HepG2 (cell line): ENCODE measurements around the gene ADGRG1. TPM values are rescaled to one million over a fixed set of nuclear protein-coding genes. Genes with fewer than 3 reads are reported as not detected.

Experiments used
- CEBPB ChIP-seq: IDR thresholded peaks from 2 replicates; pipeline ENCODE4 v1.6.1; 2011; ENCODE audit warnings: low read depth, low read length, improper control_type of control experiment, borderline replicate concordance
- HHEX ChIP-seq: IDR thresholded peaks from 2 replicates; pipeline ENCODE4 v1.6.1; 2016; ENCODE audit warnings: control low read depth
- HINFP ChIP-seq: sonication (generic); formaldehyde crosslinking; IDR thresholded peaks from 2 replicates; pipeline ENCODE4 v1.4.0; 2020; ENCODE audit warnings: low read depth, mild to moderate bottlenecking, missing genetic modification reagents
- HNF4G ChIP-seq, 2 experiments: sonication (generic) in 1 of 2; formaldehyde crosslinking in 1 of 2; IDR thresholded peaks; 2 replicates each; pipeline versions ENCODE4 v1.4.0 to v1.6.1; 2011 to 2020; ENCODE audit warnings: borderline replicate concordance in 2 of 2, low read depth in 2 of 2, mild to moderate bottlenecking in 2 of 2, low read length in 1 of 2, missing genetic modification reagents in 1 of 2, moderate library complexity in 1 of 2
- KDM4B ChIP-seq: sonication (generic); formaldehyde crosslinking; IDR thresholded peaks from 2 replicates; pipeline ENCODE4 v1.4.0; 2020; ENCODE audit warnings: missing genetic modification reagents
- MBNL3 ChIP-seq: fragments of 250-450 bp; sonication (Bioruptor Pico); conservative IDR thresholded peaks from 2 replicates; pipeline ENCODE4 v1.8.0; 2022; ENCODE audit warnings: mild to moderate bottlenecking, inconsistent platforms
- NR2C2 ChIP-seq: sonication (generic); formaldehyde crosslinking; IDR thresholded peaks from 2 replicates; pipeline ENCODE4 v1.4.0; 2020; ENCODE audit warnings: missing genetic modification reagents, mild to moderate bottlenecking, moderate library complexity, borderline replicate concordance
- NRL ChIP-seq: sonication (generic); formaldehyde crosslinking; IDR thresholded peaks from 2 replicates; pipeline ENCODE4 v1.5.0; 2020; ENCODE audit warnings: missing genetic modification reagents, mild to moderate bottlenecking, moderate library complexity, borderline replicate concordance
- PHF8 ChIP-seq: sonication (generic); formaldehyde crosslinking; IDR thresholded peaks from 2 replicates; pipeline ENCODE4 v1.5.0; 2020; ENCODE audit warnings: missing genetic modification reagents
- SAP130 ChIP-seq: IDR thresholded peaks from 2 replicates; pipeline ENCODE4 v1.6.1; 2016; ENCODE audit warnings: low read depth
- SRY ChIP-seq: sonication (generic); formaldehyde crosslinking; IDR thresholded peaks from 2 replicates; pipeline ENCODE4 v1.8.0; 2022; ENCODE audit warnings: mild to moderate bottlenecking, missing genetic modification reagents
- TFDP1 ChIP-seq: IDR thresholded peaks from 2 replicates; pipeline ENCODE4 v1.6.1; 2016; ENCODE audit warnings: missing compliant biosample characterization, missing genetic modification reagents, borderline replicate concordance
- ZNF335 ChIP-seq: sonication (generic); formaldehyde crosslinking; IDR thresholded peaks from 2 replicates; pipeline ENCODE4 v1.4.0; 2020; ENCODE audit warnings: missing genetic modification reagents
- ZNF781 ChIP-seq: sonication (generic); formaldehyde crosslinking; IDR thresholded peaks from 2 replicates; pipeline ENCODE4 v1.5.1; 2020; ENCODE audit warnings: borderline replicate concordance, mild to moderate bottlenecking, missing genetic modification reagents; ENCODE audit errors: not compliant biosample characterization
- ZSCAN22 ChIP-seq: sonication (generic); formaldehyde crosslinking; IDR thresholded peaks from 2 replicates; pipeline ENCODE4 v1.4.0; 2020; ENCODE audit warnings: mild to moderate bottlenecking, missing genetic modification reagents
- polyA plus RNA-seq, 8 experiments: library from polyadenylated mRNA; depleted of rRNA in 3 of 8; stranded (reverse) in 7 of 8; unstranded in 1 of 8; fragments of >200 nt; fragmentation: Illumina TruSeq in 4 of 8; extraction: Trizol in 4 of 8; gene quantifications; 2 replicates each; pipeline versions ENCODE4 v1.2.1 to v1.2.3, GENCODE V29; 2011 to 2016; ENCODE audit warnings: low read depth in 4 of 8, missing spikeins in 1 of 8, mixed read lengths in 1 of 8; ENCODE audit not compliant: insufficient read depth in 1 of 8
- total RNA-seq, 5 experiments: library from RNA; depleted of rRNA; stranded (reverse); fragments of >200 nt; fragmentation: Illumina TruSeq; extraction: Trizol; gene quantifications; 2 replicates each; pipeline ENCODE4 v1.2.3, GENCODE V29; 2016; ENCODE audit warnings: low read depth in 1 of 5
- TF ChIP-seq, protein P1 (sequence below): sonication (generic); formaldehyde crosslinking; IDR thresholded peaks from one replicate; pipeline ENCODE4 v1.5.1; 2020; ENCODE audit warnings: mild to moderate bottlenecking, missing genetic modification reagents; ENCODE audit errors: not compliant biosample characterization
- TF ChIP-seq, protein P2 (sequence below): IDR thresholded peaks from 2 replicates; pipeline ENCODE4 v1.6.1; 2016; ENCODE audit warnings: missing genetic modification reagents, missing compliant biosample characterization

ADGRG1 gene
- total and polyA plus RNA-seq, 2 of the 13 experiments (the other 11 are each of a cell fraction or from before 2014, with no cell fraction given), result 2.7 to 5.9 TPM

DNA sequence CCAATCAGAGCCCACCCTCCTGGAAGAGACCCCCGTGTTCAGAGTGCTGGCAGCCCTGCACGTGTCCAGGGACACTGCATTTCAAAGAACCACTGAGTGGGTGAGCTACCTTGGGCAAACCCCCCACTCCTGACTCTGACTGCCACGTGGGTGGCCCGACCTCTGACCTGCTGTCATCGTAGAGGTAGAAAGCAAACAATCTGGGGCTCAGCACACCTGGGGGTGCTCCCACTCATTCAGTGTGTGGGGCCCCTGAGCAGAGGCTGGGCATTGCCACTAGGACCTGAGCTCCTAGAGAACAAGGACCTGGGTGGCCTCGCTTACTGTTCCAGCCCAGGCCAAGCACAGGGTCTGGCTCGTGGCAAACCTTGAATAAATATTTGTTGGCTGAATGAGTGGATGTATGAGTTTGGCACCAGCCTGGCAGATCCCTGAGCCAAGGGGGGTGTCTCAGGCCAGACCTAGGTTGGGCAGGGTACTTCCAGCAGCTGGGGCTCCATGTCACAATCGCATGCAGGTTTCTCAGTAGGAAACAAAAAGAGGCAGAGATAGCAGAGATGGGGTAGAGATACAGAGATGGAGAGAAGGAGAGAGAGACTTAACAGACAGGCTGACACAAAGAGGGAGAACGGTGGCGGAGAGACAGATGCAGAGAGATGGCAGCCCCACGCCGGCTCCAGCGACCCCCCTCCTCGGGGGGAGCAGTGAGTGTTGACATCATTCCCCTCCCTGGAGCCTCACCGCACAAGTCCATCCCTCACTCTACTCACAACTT, 60.7 kb downstream of the ADGRG1 start (continued):
- TF ChIP-seq TFDP1 (CRISPR knock-in tag), result no peak
- TF ChIP-seq SRY (CRISPR knock-in tag), result no peak
- peak; percentile 73; the same call in 1 of the 2 replicates for TF ChIP-seq NR2C2 (CRISPR knock-in tag)
- no peak for TF ChIP-seq HHEX (CRISPR knock-in tag)
- no peak for TF ChIP-seq ZNF335 (CRISPR knock-in tag)
- no peak for TF ChIP-seq HINFP (CRISPR knock-in tag)
- TF ChIP-seq, protein P1, sequence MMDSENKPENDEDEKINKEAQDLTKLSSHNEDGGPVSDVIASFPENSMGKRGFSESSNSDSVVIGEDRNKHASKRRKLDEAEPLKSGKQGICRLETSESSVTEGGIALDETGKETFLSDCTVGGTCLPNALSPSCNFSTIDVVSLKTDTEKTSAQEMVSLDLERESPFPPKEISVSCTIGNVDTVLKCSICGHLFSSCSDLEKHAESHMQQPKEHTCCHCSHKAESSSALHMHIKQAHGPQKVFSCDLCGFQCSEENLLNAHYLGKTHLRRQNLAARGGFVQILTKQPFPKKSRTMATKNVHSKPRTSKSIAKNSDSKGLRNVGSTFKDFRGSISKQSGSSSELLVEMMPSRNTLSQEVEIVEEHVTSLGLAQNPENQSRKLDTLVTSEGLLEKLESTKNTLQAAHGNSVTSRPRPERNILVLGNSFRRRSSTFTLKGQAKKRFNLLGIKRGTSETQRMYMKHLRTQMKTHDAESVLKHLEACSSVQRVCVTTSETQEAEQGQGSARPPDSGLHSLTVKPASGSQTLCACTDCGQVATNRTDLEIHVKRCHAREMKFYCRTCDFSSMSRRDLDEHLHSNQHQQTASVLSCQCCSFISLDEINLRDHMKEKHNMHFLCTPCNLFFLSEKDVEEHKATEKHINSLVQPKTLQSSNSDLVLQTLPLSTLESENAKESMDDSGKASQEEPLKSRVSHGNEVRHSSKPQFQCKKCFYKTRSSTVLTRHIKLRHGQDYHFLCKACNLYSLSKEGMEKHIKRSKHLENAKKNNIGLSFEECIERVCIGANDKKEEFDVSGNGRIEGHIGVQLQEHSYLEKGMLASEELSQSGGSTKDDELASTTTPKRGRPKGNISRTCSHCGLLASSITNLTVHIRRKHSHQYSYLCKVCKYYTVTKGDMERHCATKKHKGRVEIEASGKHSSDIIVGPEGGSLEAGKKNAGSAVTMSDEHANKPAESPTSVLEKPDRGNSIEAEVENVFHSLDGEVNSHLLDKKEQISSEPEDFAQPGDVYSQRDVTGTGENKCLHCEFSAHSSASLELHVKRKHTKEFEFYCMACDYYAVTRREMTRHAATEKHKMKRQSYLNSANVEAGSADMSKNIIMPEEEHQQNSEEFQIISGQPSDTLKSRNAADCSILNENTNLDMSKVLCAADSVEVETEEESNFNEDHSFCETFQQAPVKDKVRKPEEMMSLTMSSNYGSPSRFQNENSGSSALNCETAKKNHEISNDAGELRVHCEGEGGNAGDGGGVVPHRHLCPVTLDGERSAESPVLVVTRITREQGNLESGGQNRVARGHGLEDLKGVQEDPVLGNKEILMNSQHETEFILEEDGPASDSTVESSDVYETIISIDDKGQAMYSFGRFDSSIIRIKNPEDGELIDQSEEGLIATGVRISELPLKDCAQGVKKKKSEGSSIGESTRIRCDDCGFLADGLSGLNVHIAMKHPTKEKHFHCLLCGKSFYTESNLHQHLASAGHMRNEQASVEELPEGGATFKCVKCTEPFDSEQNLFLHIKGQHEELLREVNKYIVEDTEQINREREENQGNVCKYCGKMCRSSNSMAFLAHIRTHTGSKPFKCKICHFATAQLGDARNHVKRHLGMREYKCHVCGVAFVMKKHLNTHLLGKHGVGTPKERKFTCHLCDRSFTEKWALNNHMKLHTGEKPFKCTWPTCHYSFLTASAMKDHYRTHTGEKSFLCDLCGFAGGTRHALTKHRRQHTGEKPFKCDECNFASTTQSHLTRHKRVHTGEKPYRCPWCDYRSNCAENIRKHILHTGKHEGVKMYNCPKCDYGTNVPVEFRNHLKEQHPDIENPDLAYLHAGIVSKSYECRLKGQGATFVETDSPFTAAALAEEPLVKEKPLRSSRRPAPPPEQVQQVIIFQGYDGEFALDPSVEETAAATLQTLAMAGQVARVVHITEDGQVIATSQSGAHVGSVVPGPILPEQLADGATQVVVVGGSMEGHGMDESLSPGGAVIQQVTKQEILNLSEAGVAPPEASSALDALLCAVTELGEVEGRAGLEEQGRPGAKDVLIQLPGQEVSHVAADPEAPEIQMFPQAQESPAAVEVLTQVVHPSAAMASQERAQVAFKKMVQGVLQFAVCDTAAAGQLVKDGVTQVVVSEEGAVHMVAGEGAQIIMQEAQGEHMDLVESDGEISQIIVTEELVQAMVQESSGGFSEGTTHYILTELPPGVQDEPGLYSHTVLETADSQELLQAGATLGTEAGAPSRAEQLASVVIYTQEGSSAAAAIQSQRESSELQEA (CRISPR knock-in tag), result no peak
- TF ChIP-seq ZNF781 (CRISPR knock-in tag), result no peak
- no peak for TF ChIP-seq PHF8 (CRISPR knock-in tag)
- TF ChIP-seq CEBPB, result 0 out of 2 replicates have a peak, but pooled peaks have one; percentile 3
- TF ChIP-seq SAP130 (CRISPR knock-in tag), result peak; percentile 27; the same call in 1 of the 2 replicates
- TF ChIP-seq, protein P2, sequence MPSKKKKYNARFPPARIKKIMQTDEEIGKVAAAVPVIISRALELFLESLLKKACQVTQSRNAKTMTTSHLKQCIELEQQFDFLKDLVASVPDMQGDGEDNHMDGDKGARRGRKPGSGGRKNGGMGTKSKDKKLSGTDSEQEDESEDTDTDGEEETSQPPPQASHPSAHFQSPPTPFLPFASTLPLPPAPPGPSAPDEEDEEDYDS (CRISPR knock-in tag), result no peak
- TF ChIP-seq NRL (CRISPR knock-in tag), result 0 out of 2 replicates have a peak, but pooled peaks have one; percentile 58
- TF ChIP-seq ZSCAN22 (CRISPR knock-in tag), result no peak
- no peak for TF ChIP-seq MBNL3
- TF ChIP-seq KDM4B (CRISPR knock-in tag), result no peak; the same call in 1 of the 2 replicates
- no peak for TF ChIP-seq HNF4G (IDR thresholded peaks at IDR 0.05; ENCODE audit: borderline replicate concordance, low read depth, low read length)
- TF ChIP-seq HNF4G (CRISPR knock-in tag; IDR thresholded peaks at IDR 0.05; ENCODE audit: borderline replicate concordance, low read depth), result no peak; the same call in 1 of the 2 replicates
